ENCODE measurements around the gene L3MBTL4. TPM values are rescaled to one million over a fixed set of nuclear protein-coding genes. Genes with fewer than 3 reads are reported as not detected.
A peak's percentile ranks its signal among the peaks of the same experiment; 100 is the strongest.

L3MBTL4 gene
- total RNA-seq, 1 donor from 2014 or later: 0.34 TPM

GRCh38 chr18:6024745-6025248 is 389.9 kb downstream of the L3MBTL4 start:
- no peak overlapping the region for H3K9ac ChIP-seq
- no peak for DNase-seq (ENCODE audit: low spot score)
- H3K27ac ChIP-seq: no peak overlapping the region
- H3K4me1 ChIP-seq: peaks cover 11% of the 10 kb centered on the region
- no peak overlapping the region for H3K27ac Mint-ChIP-seq
- H2AFZ ChIP-seq (replicated peaks): no peak overlapping the region
- no peaks in the 10 kb centered on the region for H3K9me3 ChIP-seq (ENCODE audit: low read depth)
- peaks cover 10% of the 10 kb centered on the region for H3K27me3 Mint-ChIP-seq (ENCODE audit: insufficient read depth, low read depth)
- TF ChIP-seq EZH2phosphoT487 (IDR thresholded peaks at IDR 0.05) (no peak), EZH2 (IDR thresholded peaks at IDR 0.05) (no peak)
- TF ChIP-seq, protein P1, sequence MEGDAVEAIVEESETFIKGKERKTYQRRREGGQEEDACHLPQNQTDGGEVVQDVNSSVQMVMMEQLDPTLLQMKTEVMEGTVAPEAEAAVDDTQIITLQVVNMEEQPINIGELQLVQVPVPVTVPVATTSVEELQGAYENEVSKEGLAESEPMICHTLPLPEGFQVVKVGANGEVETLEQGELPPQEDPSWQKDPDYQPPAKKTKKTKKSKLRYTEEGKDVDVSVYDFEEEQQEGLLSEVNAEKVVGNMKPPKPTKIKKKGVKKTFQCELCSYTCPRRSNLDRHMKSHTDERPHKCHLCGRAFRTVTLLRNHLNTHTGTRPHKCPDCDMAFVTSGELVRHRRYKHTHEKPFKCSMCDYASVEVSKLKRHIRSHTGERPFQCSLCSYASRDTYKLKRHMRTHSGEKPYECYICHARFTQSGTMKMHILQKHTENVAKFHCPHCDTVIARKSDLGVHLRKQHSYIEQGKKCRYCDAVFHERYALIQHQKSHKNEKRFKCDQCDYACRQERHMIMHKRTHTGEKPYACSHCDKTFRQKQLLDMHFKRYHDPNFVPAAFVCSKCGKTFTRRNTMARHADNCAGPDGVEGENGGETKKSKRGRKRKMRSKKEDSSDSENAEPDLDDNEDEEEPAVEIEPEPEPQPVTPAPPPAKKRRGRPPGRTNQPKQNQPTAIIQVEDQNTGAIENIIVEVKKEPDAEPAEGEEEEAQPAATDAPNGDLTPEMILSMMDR (IDR thresholded peaks at IDR 0.05): no peak
- no peaks in the 10 kb centered on the region for H3F3A ChIP-seq (ENCODE audit: low read depth)
- peaks cover 66% of the 10 kb centered on the region for H3K27me3 ChIP-seq
- H3K36me3 Mint-ChIP-seq: no peaks in the 10 kb centered on the region
- peaks cover 6% of the 10 kb centered on the region for H4K20me1 ChIP-seq (ENCODE audit: low read depth)
- H3K4me2 ChIP-seq: no peak overlapping the region
- H3K4me3 Mint-ChIP-seq: no peak overlapping the region
- H3K36me3 ChIP-seq: no peaks in the 10 kb centered on the region
- H3K4me3 ChIP-seq: no peak overlapping the region
- H3K9me3 Mint-ChIP-seq: peaks cover 3% of the 10 kb centered on the region
- no peaks in the 10 kb centered on the region for H3K79me2 ChIP-seq (ENCODE audit: low read depth)
- peaks cover 47% of the 10 kb centered on the region for H3K4me1 Mint-ChIP-seq

GRCh38 chr18:6023551-6023950 is 391.2 kb downstream of the L3MBTL4 start:
- H3K27ac Mint-ChIP-seq: no peak overlapping the region
- Histone ChIP-seq H3F3A (ENCODE audit: low read depth) (no peaks in the 10 kb centered on the region), H3K4me2 (peak overlapping the region; percentile 39)

DNA sequence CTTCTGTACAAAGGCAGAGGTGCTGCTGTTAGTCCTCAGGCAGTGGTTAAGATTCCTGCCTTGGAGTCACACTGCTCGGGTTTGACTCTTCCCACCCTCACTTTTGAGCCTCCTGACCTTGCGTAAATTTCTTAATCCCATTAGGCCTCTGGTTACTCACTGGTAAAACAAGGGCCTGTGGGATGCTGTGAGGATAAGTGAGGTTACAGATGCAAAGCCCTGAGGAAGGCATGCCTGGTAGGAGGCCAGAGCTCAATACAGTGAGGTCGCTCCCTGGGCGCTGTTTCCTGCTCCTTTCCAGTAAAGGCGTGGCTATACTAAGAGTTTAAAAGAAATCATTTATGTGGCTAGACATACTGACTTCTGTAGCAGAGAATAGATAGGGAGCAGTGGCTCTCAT is 391.9 kb downstream of the L3MBTL4 start:
- TF ChIP-seq EZH2phosphoT487 (IDR thresholded peaks at IDR 0.05) (no peak), EZH2 (IDR thresholded peaks at IDR 0.05) (no peak)
- TF ChIP-seq, protein P1 (IDR thresholded peaks at IDR 0.05): no peak
- peaks cover 10% of the 10 kb centered on the region for H3K27me3 Mint-ChIP-seq (ENCODE audit: insufficient read depth, low read depth)
- no peaks in the 10 kb centered on the region for H3K9me3 ChIP-seq (ENCODE audit: low read depth)
- H3K9me3 Mint-ChIP-seq: peaks cover 3% of the 10 kb centered on the region
- DNase-seq (ENCODE audit: low spot score): peak; percentile 89
- H3K27ac ChIP-seq: no peak overlapping the region
- peaks cover 6% of the 10 kb centered on the region for H4K20me1 ChIP-seq (ENCODE audit: low read depth)
- H3K36me3 ChIP-seq: no peaks in the 10 kb centered on the region
- peak overlapping the region; percentile 30 for H3K27ac Mint-ChIP-seq
- H3K4me1 Mint-ChIP-seq: peaks cover 47% of the 10 kb centered on the region
- H3K79me2 ChIP-seq (ENCODE audit: low read depth): no peaks in the 10 kb centered on the region
- H2AFZ ChIP-seq (replicated peaks): no peak overlapping the region
- no peaks in the 10 kb centered on the region for H3K36me3 Mint-ChIP-seq
- no peak overlapping the region for H3K4me3 Mint-ChIP-seq
- H3K9ac ChIP-seq: no peak overlapping the region
- H3K4me3 ChIP-seq: no peak overlapping the region
- H3K4me1 ChIP-seq: peaks cover 11% of the 10 kb centered on the region
- peaks cover 84% of the 10 kb centered on the region for H3K27me3 ChIP-seq
- peak overlapping the region; percentile 39 for H3K4me2 ChIP-seq
- no peaks in the 10 kb centered on the region for H3F3A ChIP-seq (ENCODE audit: low read depth)

More at GRCh38 chr18:6023551-6023950, 391.2 kb downstream of the L3MBTL4 start:
- Histone ChIP-seq H3K4me1 (peaks cover 11% of the 10 kb centered on the region), H2AFZ (replicated peaks) (no peak overlapping the region), H3K27ac (no peak overlapping the region), H3K79me2 (ENCODE audit: low read depth) (no peaks in the 10 kb centered on the region), H4K20me1 (ENCODE audit: low read depth) (peaks cover 6% of the 10 kb centered on the region), H3K4me3 (no peak overlapping the region), H3K9ac (no peak overlapping the region), H3K36me3 (no peaks in the 10 kb centered on the region), H3K27me3 (peaks cover 77% of the 10 kb centered on the region), H3K9me3 (ENCODE audit: low read depth) (no peaks in the 10 kb centered on the region)
- Mint-ChIP-seq H3K9me3 (peaks cover 3% of the 10 kb centered on the region), H3K27me3 (ENCODE audit: insufficient read depth, low read depth) (peaks cover 10% of the 10 kb centered on the region), H3K4me3 (no peak overlapping the region), H3K4me1 (peaks cover 47% of the 10 kb centered on the region), H3K36me3 (no peaks in the 10 kb centered on the region)
- TF ChIP-seq EZH2phosphoT487 (IDR thresholded peaks at IDR 0.05) (no peak), EZH2 (IDR thresholded peaks at IDR 0.05) (no peak)
- TF ChIP-seq, protein P1 (IDR thresholded peaks at IDR 0.05): no peak
- no peak for DNase-seq (ENCODE audit: low spot score)

Measured in neural progenitor cell (in vitro differentiated cells).